Colon (tissue), 2 donors: ENCODE measurements around the gene PRKAB2.
"Not testable (repeated sequence)": the region's sequence is repeated elsewhere in the genome, so short reads cannot be mapped to it uniquely, and the experiment has no call there.

Source experiments
- FAIRE-seq: peaks from 2 replicates; lab custom pipeline; 2012; peaks lifted over from hg19 to GRCh38; lab: Jason Lieb, UNC
- donor health status: control.
- donor health status: control.

The PRKAB2 gene

GRCh38 chr1:147109762-147110161, 62.5 kb downstream of the PRKAB2 start:
- FAIRE-seq, result no peak

- FAIRE-seq, result no peak
Observed at GRCh38 chr1:147109041-147109440, 63.2 kb downstream of the PRKAB2 start.

- FAIRE-seq, result not testable (repeated sequence)
Observed at GRCh38 chr1:147106407-147106881, 65.8 kb downstream of the PRKAB2 start.

- FAIRE-seq, result no peak
Observed at GRCh38 chr1:147105909-147106308, 66.4 kb downstream of the PRKAB2 start.
